RPMI7951 (cell line): Measurements from ENCODE around the gene NAT8L. TPM values are rescaled to one million over a fixed set of nuclear protein-coding genes. Genes with fewer than 3 reads are reported as not detected.

Source experiments
- DNase-seq: peaks from one replicate; pipeline ENCODE4 v3.0.0-alpha.2; 2012; ENCODE audit warnings: low read depth
- total RNA-seq: library from RNA; depleted of rRNA; stranded (reverse); fragments of >200 nt; shearing (Covaris generic); gene quantifications from 2 replicates; pipeline ENCODE4 v1.2.3, GENCODE V29; 2014

NAT8L gene
- total RNA-seq, 1 experiment from 2014 or later: not detected

DNA sequence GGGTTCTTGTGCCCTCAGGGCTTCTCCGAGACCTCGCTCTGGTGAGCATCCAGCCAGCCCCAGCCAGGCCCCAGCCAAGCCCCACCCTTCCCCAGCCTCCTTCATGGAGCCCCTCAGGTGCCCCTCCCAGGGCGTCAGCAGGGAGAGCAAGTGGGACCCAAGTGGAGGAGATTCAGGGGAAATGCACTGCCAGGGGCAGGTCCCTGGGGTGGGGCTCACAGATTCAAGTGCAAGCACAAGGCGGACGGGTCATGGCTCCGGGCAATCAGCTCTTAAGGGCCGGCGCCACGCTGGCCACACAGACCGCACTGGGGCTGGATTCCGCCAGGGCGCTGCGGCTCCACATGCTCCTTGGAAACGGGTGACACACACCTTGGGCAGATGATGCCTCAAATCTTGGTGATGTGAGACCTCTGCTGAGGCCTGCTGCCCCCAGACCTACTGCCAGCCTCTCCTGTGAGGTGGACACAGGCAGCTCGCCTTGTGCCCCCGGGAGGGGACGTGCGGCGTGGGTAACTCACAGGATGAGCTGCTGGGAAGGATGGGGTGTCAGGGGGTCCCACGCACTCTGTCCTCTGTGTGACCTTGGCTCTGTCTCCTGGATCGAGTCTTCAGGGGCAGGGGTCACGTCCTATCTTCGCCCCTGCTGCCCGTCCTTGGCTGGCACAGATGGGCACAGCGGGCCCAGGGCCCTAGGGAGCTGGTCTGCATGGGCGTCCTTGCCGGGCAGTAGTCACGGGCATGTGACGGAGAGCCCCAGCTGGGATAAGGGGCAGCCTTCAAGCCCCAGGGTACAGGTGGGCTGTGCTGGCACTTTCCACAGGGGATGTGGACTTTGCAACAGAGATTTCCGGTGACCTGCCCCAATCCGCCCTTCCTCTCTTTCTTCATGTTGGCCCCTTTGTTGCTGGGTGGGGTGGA, 17.1 kb downstream of the NAT8L start:
- no peak for DNase-seq

DNA sequence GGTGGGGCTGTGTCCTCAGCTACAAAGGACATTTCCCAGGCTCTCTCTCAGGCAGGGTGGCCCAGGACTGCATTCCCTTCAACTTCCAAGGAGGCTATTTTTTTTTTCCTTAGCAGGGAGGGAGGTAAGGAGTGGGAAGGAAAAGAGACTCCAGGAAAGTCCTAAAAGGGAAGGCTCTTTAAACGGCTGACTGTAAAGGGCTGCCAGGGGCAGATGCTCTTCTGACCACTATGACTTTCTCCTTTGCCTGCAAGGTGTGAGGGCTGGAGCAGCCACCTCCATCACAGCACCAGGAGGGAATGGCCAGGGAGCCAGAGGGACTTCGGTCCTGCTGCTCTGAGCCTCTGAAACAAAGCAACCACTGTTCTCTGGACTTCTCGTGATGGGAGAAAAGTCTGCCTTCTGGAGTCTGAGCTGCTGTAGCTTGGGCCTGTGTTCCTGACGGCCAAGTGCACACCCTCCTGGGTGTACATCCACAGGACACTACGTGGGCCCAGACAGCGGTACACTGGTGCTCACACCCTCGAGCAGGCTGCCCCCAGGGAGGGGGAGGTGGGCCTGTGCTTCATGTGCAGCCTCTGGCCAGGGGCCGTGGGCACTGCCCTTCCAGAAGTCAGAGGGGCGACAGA, 17.9 kb downstream of the NAT8L start:
- DNase-seq: no peak

DNA sequence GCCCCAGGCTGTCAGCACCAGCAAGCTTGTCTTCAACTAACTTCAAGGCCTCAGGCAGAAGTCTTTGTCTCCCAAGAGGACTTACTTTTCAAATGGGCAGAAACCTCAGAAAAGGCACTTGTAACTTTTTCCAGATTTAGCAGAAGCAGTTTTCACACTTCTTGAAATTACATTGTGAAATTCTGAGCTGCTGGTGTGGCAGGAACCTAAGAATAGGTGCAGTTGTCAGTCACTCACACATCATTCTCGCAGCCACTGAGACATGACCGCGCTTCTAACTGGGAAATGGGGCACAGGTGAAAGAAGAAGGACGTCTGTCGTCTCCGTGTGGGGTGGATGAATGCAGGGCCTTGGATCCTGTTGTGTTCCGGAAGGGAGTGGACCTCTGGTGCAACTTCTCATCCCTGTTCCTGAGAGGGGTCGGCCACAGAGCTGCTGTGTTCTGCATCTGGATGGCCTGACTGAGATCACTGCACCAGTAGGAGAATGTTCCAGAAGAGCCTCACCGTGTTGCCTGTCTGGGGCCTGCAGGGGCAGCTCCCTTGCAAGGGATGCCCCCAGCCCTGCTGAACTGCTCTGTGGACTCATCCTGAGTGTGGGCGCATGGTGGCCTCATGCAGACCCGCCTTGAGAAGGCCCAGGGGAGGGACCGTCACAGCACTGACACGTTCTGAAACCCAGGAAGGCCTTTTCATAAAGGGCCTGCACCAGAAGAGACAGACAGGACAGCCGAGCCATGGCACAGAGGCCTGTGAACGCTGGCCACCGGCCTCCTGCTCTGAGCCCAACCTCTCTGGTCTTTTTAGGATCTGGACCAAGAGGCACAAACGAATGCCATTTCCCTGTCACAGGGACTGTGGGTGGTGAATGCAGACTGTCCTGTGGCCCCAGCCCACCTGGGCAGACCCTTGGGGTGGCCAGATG, 18.7 kb downstream of the NAT8L start:
- DNase-seq: no peak

DNA sequence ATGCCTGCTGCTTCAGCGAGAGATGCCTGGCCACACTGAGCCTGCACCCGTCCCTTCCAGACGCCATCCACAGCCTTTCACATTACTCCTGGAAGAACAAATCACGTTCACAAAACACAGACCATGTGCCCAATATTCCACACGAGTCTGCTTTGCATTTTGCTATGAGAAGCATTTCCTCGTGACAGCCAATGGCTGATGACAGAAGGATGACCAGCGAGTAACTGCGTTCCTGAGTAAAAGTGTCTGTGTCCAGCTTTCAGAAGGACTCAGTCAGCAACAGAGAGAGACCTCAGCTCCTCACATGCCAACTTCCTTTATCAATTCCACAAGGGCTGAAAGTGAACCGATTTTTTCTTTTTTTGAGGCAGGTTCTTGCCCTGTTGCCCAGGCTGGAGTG, 19.5 kb downstream of the NAT8L start:
- no peak for DNase-seq

DNA sequence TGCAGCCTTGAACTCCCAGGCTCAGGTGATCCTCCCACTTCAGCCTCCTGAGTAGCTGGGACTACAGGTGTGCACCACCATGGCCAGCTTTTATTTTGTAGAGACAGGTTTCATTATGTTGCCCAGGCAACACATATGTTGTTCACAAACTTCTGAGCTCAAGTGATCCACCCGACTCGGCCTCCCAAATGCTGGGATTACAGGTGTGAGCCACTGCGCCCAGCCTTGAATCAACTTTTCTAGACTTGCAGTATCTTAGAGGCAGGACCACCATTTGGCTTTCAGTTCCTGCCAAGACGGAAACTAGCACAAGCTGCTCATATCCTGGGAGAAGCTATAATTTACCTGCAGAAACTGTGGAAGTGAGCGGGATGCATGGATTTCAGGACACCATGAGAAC, 19.9 kb downstream of the NAT8L start:
- DNase-seq: no peak

DNA sequence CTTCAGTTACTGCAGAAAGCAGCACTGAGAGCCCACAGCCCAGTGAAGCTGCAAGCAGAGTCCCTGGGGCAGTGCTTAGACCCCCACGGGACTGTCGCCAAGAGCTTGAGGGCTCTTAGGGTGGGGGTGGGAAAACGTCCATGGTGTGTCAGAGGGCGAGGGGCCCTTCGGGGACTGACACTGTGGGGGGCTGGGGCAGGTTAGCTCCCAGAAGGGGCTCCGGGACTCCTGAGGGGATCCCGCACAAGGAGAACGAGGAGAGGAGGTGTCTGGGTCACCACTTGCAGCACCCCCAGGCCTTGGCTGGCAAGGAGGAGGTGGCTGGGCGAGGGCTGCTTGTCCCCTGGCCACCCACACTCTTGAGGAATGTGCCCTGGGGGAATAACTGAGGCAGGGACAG, 20.8 kb downstream of the NAT8L start:
- no peak for DNase-seq

DNA sequence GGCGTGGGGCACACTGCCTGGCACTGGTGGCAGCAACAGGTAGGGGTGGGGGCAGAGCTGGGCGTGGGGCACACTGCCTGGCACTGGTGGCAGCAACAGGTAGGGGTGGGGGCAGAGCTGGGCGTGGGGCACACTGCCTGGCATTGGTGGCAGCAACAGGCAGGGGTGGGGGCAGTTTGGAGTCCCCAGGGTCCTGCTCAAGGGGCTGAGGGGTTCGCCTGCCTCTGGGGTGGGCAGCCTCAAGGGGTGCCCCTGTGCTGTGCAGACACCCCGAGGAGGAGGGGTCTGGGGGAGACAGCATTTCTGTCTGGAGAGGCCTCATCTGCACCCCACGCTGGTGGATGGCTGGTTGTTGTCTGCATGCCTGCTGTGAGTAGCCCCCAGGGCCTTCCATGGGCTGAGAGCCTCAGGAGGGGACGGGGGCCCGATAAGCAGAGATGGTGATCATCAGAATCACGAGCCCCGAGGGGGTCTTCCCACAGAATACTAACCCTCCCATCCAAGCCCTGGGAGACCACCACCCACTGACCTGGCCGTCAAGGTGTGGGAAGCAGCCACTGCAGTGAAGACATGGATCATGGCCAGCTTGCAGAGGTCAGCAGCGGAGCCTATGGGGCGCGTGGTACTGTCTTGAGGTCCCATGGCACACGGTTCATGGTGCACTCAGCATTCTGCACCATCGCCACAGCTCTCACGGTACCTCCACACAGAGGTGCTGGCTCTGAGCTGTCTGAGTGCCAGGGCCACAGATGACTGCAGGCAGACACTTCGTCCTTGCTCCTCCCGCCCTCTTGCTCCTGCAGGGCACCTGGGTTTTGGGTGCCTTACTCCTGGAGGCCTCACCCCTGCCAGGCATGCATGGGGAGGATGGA, 21.5 kb downstream of the NAT8L start:
- DNase-seq: no peak

DNA sequence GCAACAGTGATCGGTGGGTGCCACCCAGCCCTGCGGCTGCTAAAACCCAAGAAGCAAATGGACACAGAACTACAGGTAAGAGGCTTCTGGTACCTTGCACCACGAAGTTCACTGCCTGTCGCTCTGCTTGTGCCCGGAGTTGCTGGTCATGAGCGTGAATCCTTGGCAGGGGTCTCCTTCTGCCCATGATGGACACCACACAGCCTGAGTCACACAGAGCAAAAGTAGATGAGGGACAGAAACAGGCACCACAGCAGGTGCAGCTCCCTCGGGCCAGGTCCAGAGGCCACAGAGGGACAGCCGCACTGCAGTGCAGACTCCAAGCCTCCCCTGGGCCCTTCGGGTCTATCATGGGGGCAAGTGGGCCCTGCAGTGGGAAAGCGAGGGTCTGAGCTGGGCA, 22.4 kb downstream of the NAT8L start:
- DNase-seq: no peak

DNA sequence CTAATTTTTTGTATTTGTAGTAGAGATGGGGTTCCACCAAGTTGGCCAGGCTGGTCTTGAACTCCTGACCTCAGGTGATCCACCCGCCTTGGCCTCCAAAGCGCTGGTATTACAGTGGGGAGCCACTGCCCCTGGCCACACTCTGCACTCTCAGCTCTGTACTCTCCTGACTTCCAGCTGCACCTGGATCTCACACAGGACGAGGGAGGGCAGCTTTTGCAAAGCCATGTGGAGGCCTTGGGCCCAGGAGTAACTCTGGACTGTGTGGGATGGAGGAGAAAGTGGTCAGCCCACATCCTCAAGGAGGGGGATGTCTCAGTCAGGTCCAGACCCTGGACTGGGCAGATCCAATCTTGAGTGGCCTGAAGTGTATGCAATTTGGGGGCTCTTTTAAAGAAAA, 23.0 kb downstream of the NAT8L start:
- no peak for DNase-seq

GRCh38 chr4:2082627-2083026, 23.5 kb downstream of the NAT8L start:
- no peak for DNase-seq

GRCh38 chr4:2083116-2083825, 24.1 kb downstream of the NAT8L start:
- DNase-seq: no peak

GRCh38 chr4:2083826-2084160, 24.7 kb downstream of the NAT8L start:
- no peak for DNase-seq

DNA sequence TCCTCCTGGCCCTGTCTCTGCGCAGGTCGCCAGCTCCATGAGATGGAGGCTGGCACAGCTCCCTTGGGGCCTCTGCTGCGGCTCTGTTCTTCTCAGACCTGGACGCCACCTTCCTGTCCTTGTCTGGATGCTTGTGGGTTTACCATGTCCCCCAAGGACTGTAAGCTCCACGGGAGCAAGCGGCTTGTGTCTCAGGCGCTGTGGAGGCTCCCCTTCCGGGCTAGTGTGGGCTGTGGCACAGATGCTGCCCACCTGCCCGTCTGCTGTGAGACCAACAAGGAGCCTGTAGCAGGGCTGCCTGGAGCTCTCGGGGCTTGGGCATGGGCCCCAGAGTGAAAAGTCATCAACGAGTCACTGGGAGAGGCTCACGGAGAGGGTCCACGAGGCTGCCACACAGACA, 25.2 kb downstream of the NAT8L start:
- no peak for DNase-seq

- no peak for DNase-seq
Observed at GRCh38 chr4:2085496-2085901, 26.4 kb downstream of the NAT8L start.

- DNase-seq: peak; percentile 32
Observed at GRCh38 chr4:2087170-2087569, 28.0 kb downstream of the NAT8L start.

GRCh38 chr4:2089222-2089621, 30.1 kb downstream of the NAT8L start:
- no peak for DNase-seq

DNA sequence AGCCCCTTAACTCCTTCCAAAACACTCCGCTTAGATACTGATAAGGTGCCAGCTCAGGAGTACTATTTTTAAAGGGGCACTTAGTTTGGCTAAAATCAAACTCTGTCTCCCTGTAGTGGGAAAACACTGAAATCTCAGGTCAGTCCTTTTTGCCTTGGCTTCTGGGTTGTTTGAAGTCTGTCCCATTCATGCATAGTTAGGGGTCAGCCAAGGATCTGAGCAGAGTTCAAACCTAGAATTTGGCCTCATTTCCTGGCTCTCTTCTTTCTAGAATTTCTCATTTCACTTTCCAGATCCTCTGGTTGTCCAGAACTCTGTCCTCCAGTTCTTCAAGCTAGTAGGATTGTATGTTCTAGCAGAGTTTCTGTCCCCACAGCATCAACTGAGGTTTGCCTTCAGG, 31.5 kb downstream of the NAT8L start:
- no peak for DNase-seq

DNA sequence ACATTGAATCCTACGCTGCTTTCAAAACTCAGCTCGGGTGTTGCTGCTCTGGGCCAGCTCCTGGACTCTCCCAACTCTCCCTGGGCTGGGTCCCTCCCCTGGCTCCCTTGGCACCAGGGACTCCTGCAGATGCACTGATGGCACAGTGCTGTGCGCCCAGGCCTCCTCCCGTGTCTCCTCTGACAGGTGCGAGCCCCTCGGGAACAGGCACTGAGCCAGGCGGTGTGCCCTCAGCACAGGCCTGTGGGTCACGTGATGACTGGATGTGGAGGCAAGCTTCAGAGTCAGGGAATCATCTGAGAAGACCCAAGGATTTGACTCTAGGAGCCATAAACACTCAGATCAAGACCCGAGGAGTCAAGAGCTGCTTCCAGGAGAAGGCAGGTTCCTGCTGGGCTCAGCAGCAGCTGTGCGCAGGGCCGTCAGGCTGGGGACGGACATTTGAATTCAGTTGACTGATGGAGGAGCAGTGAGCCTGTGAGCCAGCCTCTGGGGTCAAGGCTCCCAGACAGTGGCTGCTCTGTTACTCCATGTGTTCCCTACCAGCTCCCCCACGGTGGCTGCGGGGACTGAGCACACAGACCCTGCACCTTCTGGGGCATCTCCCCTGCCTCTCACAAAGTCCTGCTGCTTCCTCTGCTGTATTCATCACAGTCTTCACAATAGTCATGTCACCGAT, 33.0 kb downstream of the NAT8L start:
- DNase-seq: no peak

GRCh38 chr4:2092669-2093053, 33.5 kb downstream of the NAT8L start:
- no peak for DNase-seq

DNA sequence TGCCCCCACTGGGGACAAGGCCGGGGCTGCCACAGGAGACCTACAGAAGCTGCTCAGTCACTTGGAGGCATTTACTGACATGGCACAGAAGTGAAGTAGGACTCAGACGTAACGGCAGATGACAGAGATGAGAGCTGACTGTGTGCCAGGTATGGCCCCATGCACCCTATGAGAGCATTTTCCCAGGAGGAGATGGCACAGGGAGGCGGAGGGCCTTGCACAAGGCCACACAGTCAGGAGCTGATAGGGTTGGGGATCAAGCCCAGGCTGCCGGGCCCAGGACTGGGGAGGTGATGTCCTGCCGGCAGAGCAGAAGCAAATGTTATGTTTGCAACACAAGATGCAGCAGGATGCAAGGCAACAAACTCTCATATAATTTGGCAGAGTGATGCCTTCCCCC, 34.1 kb downstream of the NAT8L start:
- no peak for DNase-seq
